ENCODE data around the gene SLC27A1.
A peak's percentile ranks its signal among the peaks of the same experiment; 100 is the strongest.
"Not testable (repeated sequence)": the region's sequence is repeated elsewhere in the genome, so short reads cannot be mapped to it uniquely, and the experiment has no call there.

SLC27A1 gene

DNA sequence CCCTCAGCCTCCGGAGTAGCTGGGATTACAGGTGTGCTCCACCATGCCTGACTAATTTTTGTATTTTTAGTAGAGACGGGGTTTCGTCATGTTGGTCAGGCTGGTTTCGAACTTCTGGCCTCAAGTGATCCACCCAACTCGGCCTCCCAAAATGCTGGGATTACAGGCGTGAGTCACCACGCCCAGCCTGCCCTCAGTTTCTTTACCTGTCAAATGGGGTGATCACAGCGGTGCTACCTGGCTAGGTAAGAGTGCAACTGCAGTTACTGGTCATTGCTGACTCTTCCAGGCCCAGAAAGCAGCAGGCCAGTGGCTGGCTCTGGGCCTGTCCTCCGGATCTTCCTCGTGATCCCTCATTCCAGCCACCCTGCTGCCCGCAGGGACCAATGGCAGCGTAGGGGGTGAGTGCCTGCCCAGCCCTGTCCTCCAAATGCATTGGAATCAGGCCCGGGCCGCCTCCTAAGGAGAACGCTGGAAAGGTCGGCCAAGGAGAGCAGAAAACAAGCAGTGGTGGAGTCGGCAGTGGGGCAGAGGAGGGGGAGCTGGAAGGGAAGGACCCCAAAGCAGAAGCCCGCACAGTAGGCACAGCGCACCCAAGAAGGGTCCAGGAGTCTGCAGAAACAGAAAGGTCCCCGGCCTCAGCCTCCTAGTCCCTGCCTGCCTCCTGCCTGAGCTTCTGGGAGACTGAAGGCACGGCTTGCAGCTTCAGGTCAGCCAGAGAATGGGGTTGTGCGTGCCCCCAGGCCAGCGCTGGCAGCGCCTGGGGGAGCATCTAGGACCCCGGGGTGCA lies 1.8 kb upstream of the SLC27A1 start:
- H3K4me1 ChIP-seq, result peaks cover 10% of the 10 kb centered on the region
- no peaks in the 10 kb centered on the region for H3K27me3 ChIP-seq (ENCODE audit: low read depth)
- no peak for DNase-seq (ENCODE audit: low spot score in 2 of 2)
- no peaks in the 10 kb centered on the region for H3K36me3 ChIP-seq (replicated peaks)
- peak overlapping the region; percentile 66 for H3K4me3 ChIP-seq
- H3K9me3 ChIP-seq, result no peaks in the 10 kb centered on the region
- in situ Hi-C loops (cut with MboI; ENCODE audit: low sequenced_read_pairs), result no loop called here

DNA sequence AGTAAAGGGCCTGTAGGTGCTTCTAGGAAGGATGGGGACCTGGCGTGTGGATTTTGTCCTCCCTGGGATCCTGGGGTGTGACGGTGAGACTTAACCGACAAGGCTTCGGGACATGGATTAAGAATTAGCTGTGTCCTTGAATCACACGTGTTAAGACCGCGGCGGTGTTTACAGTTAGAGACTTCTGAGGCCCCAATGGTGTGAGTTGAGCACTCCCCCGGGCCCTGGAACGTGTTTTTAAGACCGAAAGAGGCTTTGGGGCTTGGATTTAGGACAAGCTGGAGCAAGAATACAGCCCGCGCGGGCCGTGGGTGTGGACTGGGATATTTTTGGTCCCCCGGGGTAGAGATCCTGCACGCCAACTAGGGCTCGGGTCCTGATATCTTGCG lies 1.2 kb upstream of the SLC27A1 start:
- Histone ChIP-seq H3K4me3 (peak overlapping the region; percentile 66), H3K27me3 (ENCODE audit: low read depth) (no peaks in the 10 kb centered on the region), H3K4me1 (peaks cover 10% of the 10 kb centered on the region), H3K36me3 (replicated peaks) (no peaks in the 10 kb centered on the region), H3K9me3 (no peaks in the 10 kb centered on the region)
- in situ Hi-C loops (cut with MboI; ENCODE audit: low sequenced_read_pairs), result no loop called here
- peak in 1 of 2 experiments; percentile 51 for DNase-seq (ENCODE audit: low spot score in 2 of 2)

DNA sequence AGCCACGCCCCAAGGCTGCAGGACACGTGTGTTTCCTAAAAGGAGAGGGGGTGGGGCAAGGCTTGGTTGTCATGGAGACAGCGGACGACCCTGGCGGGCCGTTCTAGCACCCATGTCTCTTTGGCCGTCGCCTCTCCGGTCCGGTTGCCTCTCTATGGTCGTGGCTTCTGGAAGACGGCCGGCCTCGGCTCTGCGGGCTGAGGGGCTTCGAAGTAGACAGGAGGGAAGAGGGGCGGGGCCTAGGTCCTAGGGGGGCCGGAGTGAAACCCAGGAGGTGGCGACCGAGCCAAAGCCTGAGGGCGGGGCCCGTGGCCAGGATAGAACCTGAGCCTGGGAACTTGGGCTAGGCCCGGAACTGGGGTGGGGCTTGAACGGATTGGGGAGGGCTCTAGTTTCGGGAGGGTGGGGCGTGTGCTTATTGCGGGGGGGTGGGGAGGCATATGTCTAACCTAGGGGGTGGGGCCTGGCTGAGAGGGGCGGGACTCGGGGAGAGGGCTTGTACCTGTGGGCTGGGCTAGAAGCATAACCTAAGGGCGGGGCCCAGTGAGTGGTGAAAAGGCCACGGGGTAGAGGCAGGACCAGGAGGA lies 750 bp upstream of the SLC27A1 start:
- no peaks in the 10 kb centered on the region for H3K36me3 ChIP-seq (replicated peaks)
- in situ Hi-C loops (cut with MboI; ENCODE audit: low sequenced_read_pairs), result no loop called here
- no peaks in the 10 kb centered on the region for H3K27me3 ChIP-seq (ENCODE audit: low read depth)
- peaks cover 10% of the 10 kb centered on the region for H3K4me1 ChIP-seq
- H3K9me3 ChIP-seq, result no peaks in the 10 kb centered on the region
- peak; percentile 91 to 99 for DNase-seq (ENCODE audit: low spot score in 2 of 2)
- peak overlapping the region; percentile 66 for H3K4me3 ChIP-seq

DNA sequence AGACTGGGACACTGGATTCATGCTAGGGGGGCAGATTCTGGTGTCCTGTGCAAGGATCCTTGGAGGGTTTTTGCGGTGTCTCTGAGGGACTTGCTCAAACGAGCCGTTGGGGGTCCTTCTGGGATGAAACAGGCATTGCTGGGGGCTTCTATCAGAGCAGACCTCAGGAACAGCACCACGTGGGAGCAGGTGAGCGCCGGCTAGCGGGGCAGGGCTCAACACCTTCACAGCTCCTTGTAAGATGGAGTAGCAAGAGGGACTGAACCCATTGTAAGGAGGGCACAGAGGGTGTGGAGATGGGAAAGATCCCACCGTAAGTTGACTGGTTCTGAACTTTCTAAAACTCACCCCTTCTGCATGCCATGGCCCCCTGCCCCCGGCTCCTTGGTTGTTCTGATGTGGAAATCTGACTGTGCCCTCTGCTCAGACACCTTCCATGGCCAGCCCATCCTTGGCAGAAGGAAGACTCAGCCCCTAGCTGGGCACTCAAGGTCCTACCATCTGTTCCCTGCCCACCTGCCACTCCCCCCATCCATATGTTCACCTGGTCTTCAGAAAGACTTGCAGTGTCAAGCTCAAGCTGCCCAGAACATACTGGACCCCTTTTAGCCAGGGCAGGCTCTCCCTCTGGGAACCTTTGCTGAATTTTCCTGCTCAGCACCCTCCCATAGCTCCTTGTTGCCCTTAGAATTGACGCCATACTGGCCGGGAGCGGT lies 1.2 kb downstream of the SLC27A1 start:
- H3K4me3 ChIP-seq, result peak overlapping the region; percentile 66
- DNase-seq (ENCODE audit: low spot score in 2 of 2), result no peak
- no peaks in the 10 kb centered on the region for H3K36me3 ChIP-seq (replicated peaks)
- H3K4me1 ChIP-seq, result peaks cover 6% of the 10 kb centered on the region
- in situ Hi-C loops (cut with MboI; ENCODE audit: low sequenced_read_pairs), result no loop called here
- no peaks in the 10 kb centered on the region for H3K27me3 ChIP-seq (ENCODE audit: low read depth)
- no peaks in the 10 kb centered on the region for H3K9me3 ChIP-seq

DNA sequence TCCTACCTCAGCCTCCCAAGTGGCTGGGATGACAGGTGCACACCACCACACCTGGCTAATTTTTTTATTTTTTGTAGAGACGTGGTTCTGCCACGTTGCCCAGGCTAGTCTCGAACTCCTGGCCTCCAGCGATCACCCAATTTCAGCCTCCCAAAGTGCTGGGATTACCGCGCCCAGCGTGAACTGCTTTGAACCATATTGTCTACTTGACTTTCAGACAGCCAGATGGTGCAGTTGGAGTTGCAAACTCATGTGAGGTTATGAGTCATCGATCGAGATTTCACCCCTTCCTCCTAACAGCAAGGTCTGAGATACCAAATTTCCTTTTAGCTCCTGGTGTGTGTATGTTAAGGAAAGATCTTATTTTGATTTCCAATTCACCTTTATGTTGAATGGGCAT lies 2.7 kb downstream of the SLC27A1 start:
- Histone ChIP-seq H3K27me3 (ENCODE audit: low read depth) (no peaks in the 10 kb centered on the region), H3K4me1 (peaks cover 6% of the 10 kb centered on the region), H3K4me3 (no peak overlapping the region), H3K36me3 (replicated peaks) (no peaks in the 10 kb centered on the region), H3K9me3 (no peaks in the 10 kb centered on the region)
- DNase-seq (ENCODE audit: low spot score in 2 of 2), result no peak
- in situ Hi-C loops (cut with MboI; ENCODE audit: low sequenced_read_pairs), result no loop called here

DNA sequence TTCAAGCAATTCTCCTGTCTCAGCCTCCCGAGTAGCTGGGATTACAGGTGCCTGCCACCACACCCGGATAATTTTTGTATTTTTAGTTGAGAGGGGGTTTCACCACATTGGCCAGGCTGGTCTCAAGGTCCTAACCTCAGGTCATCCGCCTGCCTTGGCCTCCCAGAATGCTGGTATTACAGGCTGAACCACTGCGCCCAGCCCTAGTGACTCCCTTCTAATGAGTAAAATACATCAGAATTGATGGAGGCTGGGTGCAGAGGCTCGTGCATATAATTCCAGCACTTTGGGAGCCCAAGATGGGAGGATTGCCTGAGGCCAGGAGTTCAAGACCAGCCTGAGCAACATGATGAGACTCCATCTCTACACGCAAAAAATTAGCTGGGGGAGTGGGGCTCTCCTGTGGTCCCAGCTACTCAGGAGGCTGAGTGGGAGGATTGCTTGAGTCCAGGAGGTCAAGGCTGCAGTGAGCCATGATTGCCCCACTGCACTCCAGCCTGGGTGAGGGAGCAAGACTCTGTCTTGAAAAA lies 4.8 kb downstream of the SLC27A1 start:
- DNase-seq (ENCODE audit: low spot score in 2 of 2); H3K4me1 ChIP-seq; H3K27me3 ChIP-seq (ENCODE audit: low read depth); H3K36me3 ChIP-seq (replicated peaks); in situ Hi-C loops (cut with MboI; ENCODE audit: low sequenced_read_pairs); H3K4me3 ChIP-seq; H3K9me3 ChIP-seq: not testable (repeated sequence)

DNA sequence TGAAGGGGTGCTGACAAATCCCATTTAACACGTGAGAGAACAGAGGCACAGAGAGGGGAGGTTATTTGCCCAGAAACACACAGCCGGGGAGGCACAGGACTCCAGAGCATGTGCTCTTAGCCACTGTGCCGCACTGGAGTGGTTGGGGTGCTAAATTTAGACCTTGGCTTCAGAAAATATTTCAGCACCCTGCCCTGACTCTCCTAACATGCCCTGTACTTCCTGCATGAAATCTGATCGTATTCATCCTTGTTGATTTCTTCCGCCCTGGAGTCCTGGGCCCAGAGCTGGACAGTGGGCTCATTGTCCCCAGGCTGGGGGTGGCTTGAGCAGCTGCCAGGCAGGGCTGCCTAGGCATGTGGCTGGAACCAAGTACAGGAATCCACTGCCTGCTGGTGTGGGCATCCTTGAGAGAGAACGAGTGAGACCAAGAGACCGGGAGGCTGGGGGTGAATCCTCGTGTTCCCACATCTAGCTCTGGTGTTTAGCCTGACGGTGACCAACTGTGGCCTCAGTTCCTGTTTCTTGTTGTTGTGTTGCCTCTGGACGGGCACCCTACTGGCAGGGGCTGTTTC lies 5.3 kb downstream of the SLC27A1 start:
- Histone ChIP-seq H3K27me3 (ENCODE audit: low read depth) (no peaks in the 10 kb centered on the region), H3K9me3 (no peaks in the 10 kb centered on the region), H3K4me1 (no peaks in the 10 kb centered on the region; the same call in 1 of the 2 replicates), H3K36me3 (replicated peaks) (no peaks in the 10 kb centered on the region), H3K4me3 (no peak overlapping the region)
- DNase-seq (ENCODE audit: low spot score in 2 of 2), result no peak
- in situ Hi-C loops (cut with MboI; ENCODE audit: low sequenced_read_pairs), result no loop called here

DNA sequence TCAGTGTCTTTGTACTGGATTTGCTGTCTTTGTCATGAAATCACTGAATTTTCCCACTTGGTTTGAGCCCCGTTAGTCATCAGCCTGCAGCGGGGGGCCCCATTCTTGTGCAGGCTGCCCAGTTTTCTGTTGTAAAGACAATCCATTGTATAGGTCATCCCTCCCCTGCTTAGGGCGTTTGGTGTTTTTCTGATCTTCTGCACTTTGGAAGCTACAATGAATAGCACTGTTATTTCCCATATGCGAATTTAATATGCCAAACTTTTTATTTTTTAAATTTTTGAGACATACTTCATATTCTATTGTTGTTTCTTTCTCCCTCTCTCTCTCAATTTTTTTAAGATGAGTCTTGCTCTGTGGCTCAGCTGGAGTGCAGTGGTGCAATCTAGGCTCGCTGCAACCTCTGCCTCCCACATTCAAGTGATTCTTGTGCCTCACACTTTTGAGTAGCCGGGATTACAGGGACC lies 9.0 kb downstream of the SLC27A1 start:
- no peak for DNase-seq (ENCODE audit: low spot score in 2 of 2)
- Histone ChIP-seq H3K27me3 (ENCODE audit: low read depth) (no peaks in the 10 kb centered on the region), H3K9me3 (no peaks in the 10 kb centered on the region), H3K4me3 (no peak overlapping the region), H3K36me3 (replicated peaks) (no peaks in the 10 kb centered on the region), H3K4me1 (no peaks in the 10 kb centered on the region)
- in situ Hi-C loops (cut with MboI; ENCODE audit: low sequenced_read_pairs), result no loop called here

DNA sequence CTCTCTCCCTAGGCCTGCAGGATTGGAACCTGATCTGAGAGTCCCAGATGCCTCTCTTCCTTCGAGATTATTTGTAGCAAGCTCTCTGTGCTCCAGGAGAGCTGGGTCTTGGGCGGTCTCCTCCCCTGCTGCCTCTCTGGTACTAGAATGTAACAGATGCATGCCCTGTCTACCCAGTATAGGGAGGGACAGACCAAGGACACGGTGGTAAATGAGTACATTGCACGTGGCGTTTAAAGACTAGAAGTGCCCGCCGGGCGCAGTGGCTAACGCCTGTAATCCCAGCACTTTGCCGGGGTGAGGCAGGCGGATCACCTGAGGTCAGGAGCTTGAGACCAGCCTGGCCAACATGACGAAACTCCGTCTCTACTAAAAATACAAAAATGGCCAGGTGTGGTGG lies 11.7 kb downstream of the SLC27A1 start:
- Histone ChIP-seq H3K9me3 (no peaks in the 10 kb centered on the region), H3K4me1 (no peaks in the 10 kb centered on the region), H3K4me3 (no peak overlapping the region), H3K36me3 (replicated peaks) (no peaks in the 10 kb centered on the region), H3K27me3 (ENCODE audit: low read depth) (no peaks in the 10 kb centered on the region)
- in situ Hi-C loops (cut with MboI; ENCODE audit: low sequenced_read_pairs), result no loop called here
- no peak for DNase-seq (ENCODE audit: low spot score in 2 of 2)

DNA sequence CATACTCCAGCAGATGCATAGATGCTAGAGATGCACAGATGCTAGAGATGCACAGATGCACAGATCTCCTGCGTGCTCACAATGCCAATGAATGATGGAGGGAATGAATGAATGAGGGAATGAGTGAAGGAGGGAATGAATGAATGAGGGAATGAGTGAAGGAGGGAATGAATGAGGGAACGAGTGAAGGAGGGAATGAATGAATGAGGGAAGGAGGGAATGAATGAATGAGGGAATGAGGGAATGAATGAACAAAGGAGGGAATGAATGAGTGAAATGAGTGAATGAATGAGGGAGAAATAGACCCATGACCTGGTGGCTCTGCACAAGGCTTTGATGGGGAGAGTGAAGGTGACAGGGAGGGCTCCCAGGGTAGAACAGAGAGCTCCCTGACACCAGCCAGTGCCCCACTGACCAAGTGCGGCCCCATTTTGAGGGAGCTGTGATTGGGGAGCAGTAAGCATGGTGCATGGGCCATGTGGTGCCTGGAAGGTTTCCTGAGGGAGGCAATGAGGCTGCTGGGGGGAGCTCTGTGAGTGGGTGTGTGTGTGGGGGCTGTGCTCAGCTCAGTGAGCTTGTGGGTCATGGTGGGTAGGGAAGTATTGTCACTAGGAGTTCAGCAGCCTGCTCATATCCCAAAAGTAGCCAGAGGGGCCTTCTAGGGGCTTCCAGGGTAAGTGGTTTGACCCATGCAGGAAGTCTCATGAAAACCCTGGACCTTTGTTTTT lies 12.7 kb downstream of the SLC27A1 start:
- H3K4me3 ChIP-seq, result no peak overlapping the region
- H3K36me3 ChIP-seq (replicated peaks), result no peaks in the 10 kb centered on the region

DNA sequence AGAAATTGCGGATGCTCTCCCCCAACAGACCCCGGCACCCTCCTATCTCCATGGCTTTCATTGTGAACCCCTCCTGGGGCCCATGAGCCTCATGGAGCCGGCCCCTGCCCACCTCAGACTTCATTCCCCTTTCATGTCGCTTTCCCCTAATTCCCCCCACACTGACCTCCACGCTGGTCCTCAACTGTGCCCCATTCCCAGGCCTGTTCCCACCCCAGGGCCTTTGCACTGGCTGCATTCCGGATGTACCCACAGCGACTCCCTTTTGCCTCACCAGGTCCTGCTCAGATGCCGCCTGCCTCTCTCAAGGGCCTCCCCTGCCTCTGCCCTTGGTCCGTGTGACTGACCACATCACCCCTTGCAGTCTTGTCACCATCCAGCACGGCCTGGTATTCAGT lies 13.3 kb downstream of the SLC27A1 start:
- DNase-seq (ENCODE audit: low spot score in 2 of 2), result no peak
- H3K9me3 ChIP-seq, result no peaks in the 10 kb centered on the region
- no peak overlapping the region for H3K4me3 ChIP-seq
- H3K4me1 ChIP-seq, result peaks cover 6% of the 10 kb centered on the region
- H3K36me3 ChIP-seq (replicated peaks), result no peaks in the 10 kb centered on the region
- no peaks in the 10 kb centered on the region for H3K27me3 ChIP-seq (ENCODE audit: low read depth)
- in situ Hi-C loops (cut with MboI; ENCODE audit: low sequenced_read_pairs), result no loop called here

More for the DNA sequence above, 12.7 kb downstream of the SLC27A1 start:
- Histone ChIP-seq H3K9me3 (no peaks in the 10 kb centered on the region), H3K27me3 (ENCODE audit: low read depth) (no peaks in the 10 kb centered on the region), H3K4me1 (peaks cover under 1% of the 10 kb centered on the region)
- in situ Hi-C loops (cut with MboI; ENCODE audit: low sequenced_read_pairs), result no loop called here
- no peak for DNase-seq (ENCODE audit: low spot score in 2 of 2)

DNA sequence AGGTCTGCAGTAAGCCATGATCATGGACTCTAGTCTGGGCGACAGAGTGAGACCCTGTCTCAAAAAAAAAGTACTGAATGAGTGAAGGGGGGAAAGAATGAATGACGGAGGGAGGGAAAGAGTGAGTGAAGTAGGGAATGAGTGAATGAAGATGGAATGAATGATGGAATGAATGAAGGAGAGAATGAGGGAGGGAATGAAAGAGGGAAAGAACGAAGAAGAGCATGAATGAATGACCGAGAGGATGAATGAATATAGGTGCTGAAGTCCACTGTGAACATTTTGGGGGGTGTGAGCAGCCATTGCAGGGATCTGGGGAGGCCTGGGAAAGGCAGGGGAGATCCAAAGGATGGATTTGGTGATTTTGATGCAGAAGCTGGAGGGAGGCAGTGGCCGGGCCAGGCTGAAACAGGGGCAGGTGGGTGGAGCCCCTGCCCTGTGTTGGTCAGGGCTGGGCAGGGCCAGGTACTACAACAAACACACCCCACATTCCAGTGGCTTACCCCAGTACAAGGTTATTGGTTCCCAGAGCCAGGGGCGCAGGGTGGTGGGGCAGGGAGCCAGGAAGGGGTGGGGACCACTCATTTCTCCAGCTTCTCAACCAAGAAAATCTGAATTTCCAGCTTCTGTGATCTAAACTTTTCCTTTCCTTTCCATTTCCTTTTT lies 14.3 kb downstream of the SLC27A1 start:
- in situ Hi-C loops (cut with MboI; ENCODE audit: low sequenced_read_pairs), result no loop called here
- DNase-seq (ENCODE audit: low spot score in 2 of 2), result no peak
- Histone ChIP-seq H3K9me3 (no peaks in the 10 kb centered on the region), H3K36me3 (replicated peaks) (no peaks in the 10 kb centered on the region), H3K4me1 (peaks cover 11% of the 10 kb centered on the region), H3K4me3 (no peak overlapping the region), H3K27me3 (ENCODE audit: low read depth) (no peaks in the 10 kb centered on the region)
